CD8-positive, alpha-beta memory T cell (primary cell): ENCODE data around the gene LIPH. TPM values are rescaled to one million over a fixed set of nuclear protein-coding genes. Genes with fewer than 3 reads are reported as not detected.
A peak's percentile ranks its signal among the peaks of the same experiment; 100 is the strongest.

Experiments
- CTCF ChIA-PET: fragments of 350-600 bp; sonication (Branson Sonifier 250); formaldehyde crosslinking; loops from one replicate; lab custom pipeline; 2021; ENCODE audit warnings: antibody characterized with exemption; lab: Charles Lee
- POLR2A ChIA-PET: fragments of 350-600 bp; sonication (Branson Sonifier 250); formaldehyde crosslinking; loops from one replicate; lab custom pipeline; 2021; ENCODE audit warnings: antibody characterized with exemption; lab: Charles Lee
- DNase-seq, 5 donors: peaks; one replicate each; pipeline versions ENCODE4 v3.0.0 to v3.0.0-alpha.2; 2020 to 2022; ENCODE audit warnings: mixed read lengths in 1 of 5
- H3K27ac ChIP-seq: one replicate; pipeline ENCODE4 v1.7.0; 2013; ENCODE audit warnings: low read depth, mild to moderate bottlenecking, low read length, moderate library complexity
- H3K27me3 ChIP-seq: 2 replicates; pipeline ENCODE4 v1.7.0; 2013; ENCODE audit warnings: low read length, mild to moderate bottlenecking; ENCODE audit not compliant: insufficient read depth, poor library complexity, severe bottlenecking
- H3K36me3 ChIP-seq: 2 replicates; pipeline ENCODE4 v1.7.0; 2013; ENCODE audit warnings: mild to moderate bottlenecking, low read length, moderate library complexity; ENCODE audit not compliant: insufficient read depth
- H3K4me1 ChIP-seq: 2 replicates; pipeline ENCODE4 v1.7.0; 2013; ENCODE audit warnings: mild to moderate bottlenecking, low read length, moderate library complexity; ENCODE audit not compliant: insufficient read depth
- H3K4me3 ChIP-seq: 2 replicates; pipeline ENCODE4 v1.7.0; 2013; ENCODE audit warnings: mild to moderate bottlenecking, low read length
- H3K9me3 ChIP-seq: 2 replicates; pipeline ENCODE4 v1.7.0; 2013; ENCODE audit warnings: mild to moderate bottlenecking, low read length
- H3K27ac Mint-ChIP-seq, 8 donors: one replicate each; pipeline ENCODE4 v1.8.0; 2020 to 2021; ENCODE audit warnings: mixed read lengths in 8 of 8, mild to moderate bottlenecking in 6 of 8, inconsistent platforms in 3 of 8, moderate library complexity in 3 of 8
- H3K27me3 Mint-ChIP-seq, 2 donors: one replicate each; pipeline ENCODE4 v1.8.0; 2020 to 2021; ENCODE audit warnings: mixed read lengths in 2 of 2, mild to moderate bottlenecking in 1 of 2, moderate library complexity in 1 of 2
- H3K36me3 Mint-ChIP-seq, 3 donors: one replicate each; pipeline ENCODE4 v1.8.0; 2020 to 2021; ENCODE audit warnings: mixed read lengths in 3 of 3, inconsistent platforms in 1 of 3, mild to moderate bottlenecking in 1 of 3
- H3K4me1 Mint-ChIP-seq, 3 donors: one replicate each; pipeline ENCODE4 v1.8.0; 2020 to 2021; ENCODE audit warnings: mixed read lengths in 3 of 3, inconsistent platforms in 1 of 3, mild to moderate bottlenecking in 1 of 3
- H3K4me3 Mint-ChIP-seq, 7 donors: one replicate each; pipeline ENCODE4 v1.8.0; 2020 to 2021; ENCODE audit warnings: mixed read lengths in 7 of 7, mild to moderate bottlenecking in 6 of 7, moderate library complexity in 4 of 7, inconsistent platforms in 2 of 7
- H3K9me3 Mint-ChIP-seq, 5 donors: one replicate each; pipeline ENCODE4 v1.8.0; 2020 to 2022; ENCODE audit warnings: mixed read lengths in 5 of 5, mild to moderate bottlenecking in 3 of 5, moderate library complexity in 2 of 5, inconsistent platforms in 1 of 5
- polyA plus RNA-seq: library from polyadenylated mRNA; unstranded; fragments of 300-500 nt; fragmentation: Illumina TruSeq; gene quantifications from one replicate; pipeline ENCODE4 v1.2.3, GENCODE V29; 2021
- total RNA-seq, 2 experiments: library from RNA; stranded (reverse); gene quantifications; one replicate each; pipeline ENCODE4 v1.2.3, GENCODE V29; 2021

The LIPH gene
- total and polyA plus RNA-seq, 3 experiments from 2014 or later, result not detected

DNA sequence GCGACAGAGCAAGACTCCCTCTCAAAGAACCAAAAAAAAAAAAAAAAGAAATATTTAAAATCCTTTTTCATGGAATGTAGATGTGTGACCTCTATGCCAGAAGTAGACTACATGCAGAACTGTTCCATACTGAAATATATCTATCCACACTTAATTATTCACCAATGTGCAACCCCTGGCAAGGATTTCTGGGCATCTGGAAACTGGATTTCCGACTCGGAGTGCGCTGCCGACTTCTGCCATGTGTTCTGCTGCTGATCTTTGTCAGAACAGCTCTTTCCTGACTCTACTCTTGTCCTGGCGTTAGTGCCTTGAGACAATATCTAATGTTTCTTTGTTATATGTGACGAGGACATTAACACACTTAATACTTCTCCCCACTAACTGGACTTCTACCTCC is 11.7 kb downstream of the LIPH start:
- Mint-ChIP-seq H3K4me1 (peaks cover 5 to 7% (median 7%) of the 10 kb centered on the region in 3 donors), H3K4me3 (no peak overlapping the region), H3K27me3 (peaks cover 0 to 12% of the 10 kb centered on the region in 2 donors), H3K9me3 (no peaks in the 10 kb centered on the region), H3K36me3 (no peaks in the 10 kb centered on the region), H3K27ac (no peak overlapping the region)
- DNase-seq, result no peak
- no peak overlapping the region for H3K4me3 ChIP-seq
- H3K4me1 ChIP-seq, result no peaks in the 10 kb centered on the region
- ChIA-PET POLR2A (no interaction called here), CTCF (no interaction called here)
- H3K9me3 ChIP-seq, result no peaks in the 10 kb centered on the region
- H3K36me3 ChIP-seq, result no peaks in the 10 kb centered on the region
- H3K27me3 ChIP-seq, result no peaks in the 10 kb centered on the region
- no peak overlapping the region for H3K27ac ChIP-seq

DNA sequence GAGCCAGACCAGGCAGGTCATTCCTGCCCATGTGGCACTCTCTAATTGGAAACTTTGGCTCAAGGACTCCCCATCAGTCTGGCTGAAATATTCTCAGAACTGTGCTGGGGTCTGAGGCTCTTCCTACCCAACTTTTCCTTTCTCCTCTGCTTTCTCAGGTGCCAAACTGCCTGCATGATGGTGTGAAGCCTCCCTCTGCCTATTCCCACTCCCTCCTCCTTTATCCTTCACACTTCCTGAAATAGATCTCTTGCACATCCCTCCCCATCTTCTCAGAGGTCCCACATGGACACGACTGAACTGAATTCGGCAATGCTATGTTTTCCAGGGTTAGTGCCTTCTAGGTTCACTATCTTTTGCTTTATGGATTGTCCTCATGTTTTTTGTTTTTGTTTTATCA is 12.5 kb downstream of the LIPH start:
- Histone ChIP-seq H3K4me3 (no peak overlapping the region), H3K36me3 (no peaks in the 10 kb centered on the region), H3K27me3 (no peaks in the 10 kb centered on the region), H3K9me3 (no peaks in the 10 kb centered on the region), H3K4me1 (no peaks in the 10 kb centered on the region), H3K27ac (no peak overlapping the region)
- H3K27ac Mint-ChIP-seq, result no peak overlapping the region
- ChIA-PET POLR2A (no interaction called here), CTCF (no interaction called here)
- H3K36me3 Mint-ChIP-seq, result no peaks in the 10 kb centered on the region
- no peaks in the 10 kb centered on the region for H3K9me3 Mint-ChIP-seq
- H3K4me1 Mint-ChIP-seq, result peaks cover 5 to 7% (median 7%) of the 10 kb centered on the region in 3 donors
- DNase-seq, result no peak
- H3K4me3 Mint-ChIP-seq, result no peak overlapping the region
- peaks cover 0 to 12% of the 10 kb centered on the region in 2 donors for H3K27me3 Mint-ChIP-seq

DNA sequence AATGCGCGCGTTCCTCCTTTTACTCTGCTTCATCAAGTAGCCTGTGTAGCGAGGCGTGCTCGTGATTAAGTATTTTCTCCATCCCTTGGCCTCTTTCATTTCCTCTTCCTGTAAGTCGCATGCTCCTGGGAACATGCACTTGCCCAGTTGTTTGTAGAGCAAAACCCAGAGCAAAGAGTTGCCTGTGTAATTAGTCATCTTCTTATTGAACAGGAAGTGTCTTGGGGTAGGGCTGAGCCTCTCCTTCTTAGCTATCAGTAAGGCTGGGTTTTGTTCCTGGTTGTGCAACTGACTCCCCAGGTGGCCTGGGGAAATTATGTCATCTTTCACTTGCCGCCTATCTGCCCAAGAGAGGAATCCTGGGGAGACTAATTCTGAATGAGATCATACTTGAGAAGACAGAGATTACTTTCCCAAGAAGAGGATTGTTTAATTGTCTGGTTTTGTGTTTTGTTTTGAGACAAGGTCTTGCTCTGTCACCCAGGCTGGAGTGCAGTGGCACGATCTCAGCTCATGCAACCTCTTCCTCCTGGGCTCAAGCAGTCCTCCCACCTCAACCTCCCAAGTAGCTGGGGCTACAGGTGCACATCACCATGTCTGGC is 14.9 kb downstream of the LIPH start:
- peaks cover 0 to 2% of the 10 kb centered on the region in 2 donors for H3K27me3 Mint-ChIP-seq
- no peaks in the 10 kb centered on the region for H3K4me1 ChIP-seq
- H3K4me3 Mint-ChIP-seq, result peak overlapping the region in 2 of 7 donors; percentile 41 to 42
- peak overlapping the region in 3 of 8 donors; percentile 29 to 74 (median 72) for H3K27ac Mint-ChIP-seq
- no peaks in the 10 kb centered on the region for H3K9me3 ChIP-seq
- H3K27me3 ChIP-seq, result no peaks in the 10 kb centered on the region
- DNase-seq, result no peak
- H3K27ac ChIP-seq, result no peak overlapping the region
- ChIA-PET CTCF (no interaction called here), POLR2A (no interaction called here)
- H3K9me3 Mint-ChIP-seq, result no peaks in the 10 kb centered on the region
- H3K4me1 Mint-ChIP-seq, result peaks cover 5 to 7% (median 7%) of the 10 kb centered on the region in 3 donors
- no peaks in the 10 kb centered on the region for H3K36me3 Mint-ChIP-seq
- no peak overlapping the region for H3K4me3 ChIP-seq
- no peaks in the 10 kb centered on the region for H3K36me3 ChIP-seq

DNA sequence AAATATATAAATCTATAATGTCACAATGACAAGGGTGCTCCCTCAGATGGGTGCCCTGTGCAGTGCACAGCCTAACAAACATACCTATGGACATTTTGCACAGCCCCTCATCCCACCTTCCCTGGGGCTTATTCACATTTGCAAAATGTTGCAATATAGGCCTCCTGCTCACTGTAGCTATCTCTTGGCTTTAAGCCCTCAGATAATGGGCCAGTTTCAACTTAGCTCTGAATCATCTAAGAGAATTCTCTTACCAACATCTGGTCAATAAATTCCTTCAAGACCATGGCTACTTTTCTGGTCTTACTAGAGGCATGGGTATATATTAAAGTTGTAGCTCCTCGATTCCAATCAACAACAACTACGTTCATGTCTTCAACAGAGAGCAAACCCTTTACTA is 17.9 kb downstream of the LIPH start:
- no peak for DNase-seq
- no peaks in the 10 kb centered on the region for H3K4me1 ChIP-seq
- no peaks in the 10 kb centered on the region for H3K27me3 ChIP-seq
- no peak overlapping the region for H3K4me3 ChIP-seq
- no peaks in the 10 kb centered on the region for H3K36me3 ChIP-seq
- H3K4me3 Mint-ChIP-seq, result no peak overlapping the region
- ChIA-PET POLR2A (no interaction called here), CTCF (interaction anchor here (0.9 kb wide), 1 partner anchor 25 kb away, joined by 3 read pairs; no protein-coding TSS in a partner anchor)
- no peaks in the 10 kb centered on the region for H3K36me3 Mint-ChIP-seq
- no peaks in the 10 kb centered on the region for H3K27me3 Mint-ChIP-seq
- H3K9me3 ChIP-seq, result no peaks in the 10 kb centered on the region
- H3K9me3 Mint-ChIP-seq, result no peaks in the 10 kb centered on the region
- no peak overlapping the region for H3K27ac ChIP-seq
- H3K27ac Mint-ChIP-seq, result no peak overlapping the region
- peaks cover 5 to 7% (median 7%) of the 10 kb centered on the region in 3 donors for H3K4me1 Mint-ChIP-seq

DNA sequence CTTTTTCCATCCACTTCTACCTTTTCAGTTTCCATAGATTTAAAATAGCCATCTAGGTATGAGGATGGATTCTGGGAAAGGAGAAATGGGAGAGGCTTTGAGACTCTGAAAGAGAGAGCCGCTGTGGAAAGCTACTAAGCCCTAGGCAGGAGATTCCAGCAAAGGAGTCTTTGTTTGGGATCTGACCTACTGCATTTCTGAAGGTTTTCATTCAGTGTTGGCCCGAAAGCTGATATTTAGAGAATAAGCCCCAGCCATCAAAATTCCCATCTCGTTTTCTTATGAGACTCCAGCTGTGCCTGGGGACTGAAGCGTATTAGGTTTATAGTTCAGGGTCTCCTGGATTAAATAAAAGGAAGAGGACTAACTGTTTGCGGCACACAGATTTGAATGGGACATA is 19.5 kb downstream of the LIPH start:
- Histone ChIP-seq H3K27me3 (no peaks in the 10 kb centered on the region), H3K36me3 (no peaks in the 10 kb centered on the region), H3K4me3 (no peak overlapping the region), H3K27ac (no peak overlapping the region), H3K9me3 (no peaks in the 10 kb centered on the region), H3K4me1 (no peaks in the 10 kb centered on the region)
- no peak for DNase-seq
- H3K27ac Mint-ChIP-seq, result no peak overlapping the region
- H3K4me3 Mint-ChIP-seq, result no peak overlapping the region
- H3K27me3 Mint-ChIP-seq, result peaks cover 4% of the 10 kb centered on the region in 2 donors
- ChIA-PET POLR2A (no interaction called here), CTCF (no interaction called here)
- H3K9me3 Mint-ChIP-seq, result no peaks in the 10 kb centered on the region
- no peaks in the 10 kb centered on the region for H3K36me3 Mint-ChIP-seq
- peaks cover 5 to 7% (median 7%) of the 10 kb centered on the region in 3 donors for H3K4me1 Mint-ChIP-seq

DNA sequence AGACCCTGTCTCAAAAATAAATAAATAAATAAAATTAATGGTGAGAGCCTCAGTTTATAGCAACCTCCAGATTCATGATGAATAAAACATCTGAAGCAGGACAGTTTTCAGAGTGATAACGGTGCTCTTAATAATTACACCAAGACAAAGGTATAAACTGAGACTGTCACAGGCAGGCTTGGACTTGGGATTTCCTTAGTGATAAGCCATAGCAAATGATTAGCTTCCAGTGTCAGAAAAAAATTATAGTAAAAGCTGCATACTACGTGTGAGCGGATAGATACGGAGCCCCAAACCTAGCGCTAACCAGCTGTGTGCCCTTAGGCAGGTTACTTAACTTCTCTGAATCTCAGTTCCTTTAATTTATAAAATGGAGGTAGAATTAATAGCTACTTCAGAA is 21.5 kb downstream of the LIPH start:
- ChIA-PET CTCF (no interaction called here), POLR2A (no interaction called here)
- Mint-ChIP-seq H3K27me3 (peaks cover 4 to 8% of the 10 kb centered on the region in 2 donors), H3K36me3 (no peaks in the 10 kb centered on the region), H3K4me3 (no peak overlapping the region), H3K4me1 (no peaks in the 10 kb centered on the region), H3K9me3 (no peaks in the 10 kb centered on the region), H3K27ac (no peak overlapping the region)
- Histone ChIP-seq H3K9me3 (no peaks in the 10 kb centered on the region), H3K27ac (no peak overlapping the region), H3K27me3 (no peaks in the 10 kb centered on the region), H3K4me3 (no peak overlapping the region), H3K4me1 (no peaks in the 10 kb centered on the region), H3K36me3 (no peaks in the 10 kb centered on the region)
- no peak for DNase-seq

DNA sequence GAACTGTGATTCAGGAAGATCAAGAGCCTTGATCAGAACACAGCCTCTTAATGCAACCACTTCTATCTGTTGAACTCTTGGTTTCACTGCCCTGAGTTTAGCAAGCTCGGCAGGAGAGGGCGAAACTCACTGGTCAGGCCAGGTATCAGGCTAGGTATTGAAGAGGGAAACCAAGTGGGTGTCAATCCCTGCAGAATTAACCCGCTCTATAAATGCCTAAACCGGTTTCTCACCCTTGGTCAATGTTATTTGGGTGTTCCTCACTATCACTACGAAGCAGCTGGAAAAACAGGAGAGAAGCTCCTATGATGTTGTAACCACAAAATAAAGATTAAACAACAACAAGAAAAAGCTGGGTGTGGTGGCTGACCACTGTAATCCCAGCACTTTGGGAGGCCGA is 23.9 kb downstream of the LIPH start:
- POLR2A ChIA-PET, result no interaction called here
- Histone ChIP-seq H3K27me3 (no peaks in the 10 kb centered on the region), H3K4me1 (no peaks in the 10 kb centered on the region), H3K27ac (no peak overlapping the region), H3K4me3 (no peak overlapping the region), H3K36me3 (no peaks in the 10 kb centered on the region), H3K9me3 (no peaks in the 10 kb centered on the region)
- Mint-ChIP-seq H3K27me3 (peaks cover 9 to 17% of the 10 kb centered on the region in 2 donors), H3K9me3 (no peaks in the 10 kb centered on the region), H3K36me3 (no peaks in the 10 kb centered on the region), H3K4me3 (no peak overlapping the region), H3K27ac (peak overlapping the region in 1 of 8 donors; percentile 10), H3K4me1 (no peaks in the 10 kb centered on the region)
- CTCF ChIA-PET, result no interaction called here
- DNase-seq, result no peak

DNA sequence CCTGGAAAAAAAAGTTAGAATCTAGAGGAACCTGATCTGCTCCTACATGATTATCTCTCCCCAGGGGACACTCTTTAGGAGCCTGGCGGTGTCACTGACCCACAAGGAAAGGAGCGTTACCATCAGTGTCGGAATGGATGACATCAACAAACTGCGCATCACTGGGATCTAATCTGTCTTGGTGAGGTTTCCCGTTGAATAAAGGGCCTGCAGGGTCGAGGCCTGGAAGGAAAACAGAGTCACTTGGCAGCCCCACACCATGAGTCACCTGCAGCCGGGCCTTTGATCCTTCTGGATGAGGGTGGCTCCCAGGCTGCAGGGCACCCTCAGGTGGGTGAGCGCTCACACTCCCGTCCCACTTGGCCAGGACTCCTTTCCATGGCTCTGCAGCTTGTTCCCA is 25.0 kb downstream of the LIPH start:
- DNase-seq, result no peak
- H3K36me3 ChIP-seq, result no peaks in the 10 kb centered on the region
- no peak overlapping the region for H3K4me3 Mint-ChIP-seq
- H3K9me3 ChIP-seq, result no peaks in the 10 kb centered on the region
- no peaks in the 10 kb centered on the region for H3K36me3 Mint-ChIP-seq
- H3K27me3 ChIP-seq, result no peaks in the 10 kb centered on the region
- no peak overlapping the region for H3K27ac ChIP-seq
- H3K9me3 Mint-ChIP-seq, result peaks cover 0 to 2% (median 0%) of the 10 kb centered on the region in 5 donors
- no peaks in the 10 kb centered on the region for H3K4me1 ChIP-seq
- H3K4me3 ChIP-seq, result no peak overlapping the region
- H3K27me3 Mint-ChIP-seq, result peaks cover 9 to 17% of the 10 kb centered on the region in 2 donors
- POLR2A ChIA-PET, result no interaction called here
- CTCF ChIA-PET, result no interaction called here
- no peak overlapping the region for H3K27ac Mint-ChIP-seq
- H3K4me1 Mint-ChIP-seq, result no peaks in the 10 kb centered on the region
